MM.1S (cell line): ENCODE results near the gene DDX31.

ENCODE experiments used
- EZH2 ChIP-seq: fragments of 300-600 bp; sonication (generic); optimal IDR thresholded peaks from 2 replicates; pipeline ENCODE3; 2017; ENCODE audit warnings: low read depth, mild to moderate bottlenecking, antibody characterized with exemption, low read length, mixed read lengths
- TF ChIP-seq, protein P1 (sequence below): fragments of 300-600 bp; sonication (generic); IDR thresholded peaks from 2 replicates; pipeline ENCODE4 v1.5.1; 2016; ENCODE audit warnings: antibody characterized with exemption, low read length, mixed read lengths

DNA sequence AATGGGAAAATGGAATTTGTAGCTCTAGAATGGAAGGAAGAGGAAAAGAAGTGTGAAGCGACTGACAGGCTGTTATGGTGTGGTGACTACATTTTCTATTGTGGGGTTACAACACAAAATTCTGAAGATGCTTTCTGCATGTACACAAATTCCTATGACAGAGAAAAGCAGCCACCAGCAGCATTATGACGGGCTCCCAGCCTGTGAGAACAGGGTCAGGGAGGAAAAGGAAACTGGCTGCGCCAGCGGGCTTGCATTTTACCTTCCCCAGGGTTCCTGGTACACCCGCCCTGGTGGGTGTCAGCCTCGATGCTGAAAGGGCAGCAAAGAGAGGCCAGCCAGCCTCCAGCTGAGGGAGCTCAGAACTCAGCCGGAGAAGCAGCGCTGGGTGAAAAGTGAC is 41.0 kb downstream of the DDX31 start:
- TF ChIP-seq, protein P1, sequence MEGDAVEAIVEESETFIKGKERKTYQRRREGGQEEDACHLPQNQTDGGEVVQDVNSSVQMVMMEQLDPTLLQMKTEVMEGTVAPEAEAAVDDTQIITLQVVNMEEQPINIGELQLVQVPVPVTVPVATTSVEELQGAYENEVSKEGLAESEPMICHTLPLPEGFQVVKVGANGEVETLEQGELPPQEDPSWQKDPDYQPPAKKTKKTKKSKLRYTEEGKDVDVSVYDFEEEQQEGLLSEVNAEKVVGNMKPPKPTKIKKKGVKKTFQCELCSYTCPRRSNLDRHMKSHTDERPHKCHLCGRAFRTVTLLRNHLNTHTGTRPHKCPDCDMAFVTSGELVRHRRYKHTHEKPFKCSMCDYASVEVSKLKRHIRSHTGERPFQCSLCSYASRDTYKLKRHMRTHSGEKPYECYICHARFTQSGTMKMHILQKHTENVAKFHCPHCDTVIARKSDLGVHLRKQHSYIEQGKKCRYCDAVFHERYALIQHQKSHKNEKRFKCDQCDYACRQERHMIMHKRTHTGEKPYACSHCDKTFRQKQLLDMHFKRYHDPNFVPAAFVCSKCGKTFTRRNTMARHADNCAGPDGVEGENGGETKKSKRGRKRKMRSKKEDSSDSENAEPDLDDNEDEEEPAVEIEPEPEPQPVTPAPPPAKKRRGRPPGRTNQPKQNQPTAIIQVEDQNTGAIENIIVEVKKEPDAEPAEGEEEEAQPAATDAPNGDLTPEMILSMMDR, result no peak
- no peak for TF ChIP-seq EZH2
